Activated CD4-positive, alpha-beta T cell treated with anti-CD3 and anti-CD28 coated beads for 36 hours (primary cell): ENCODE measurements around the gene PAK1. TPM values are rescaled to one million over a fixed set of nuclear protein-coding genes. Genes with fewer than 3 reads are reported as not detected.

ENCODE experiments used
- ATAC-seq: fragments of 200-7000 bp; cut with Tn5 transposase; one replicate; pipeline ENCODE4 v1.10.0; 2021; ENCODE audit warnings: mild to moderate bottlenecking, moderate library complexity
- CTCF ChIA-PET: fragments of 350-600 bp; sonication (Branson Sonifier 250); formaldehyde crosslinking; loops from one replicate; lab custom pipeline; 2021; ENCODE audit warnings: antibody characterized with exemption; lab: Charles Lee
- POLR2A ChIA-PET: fragments of 350-600 bp; sonication (Branson Sonifier 250); formaldehyde crosslinking; loops from one replicate; lab custom pipeline; 2021; ENCODE audit warnings: antibody characterized with exemption, inconsistent platforms; lab: Charles Lee
- DNase-seq: peaks from one replicate; pipeline ENCODE4 v3.0.0-alpha.2; 2020
- H3K27ac Mint-ChIP-seq: one replicate; pipeline ENCODE4 v1.8.0; 2021; ENCODE audit warnings: mixed read lengths
- H3K27me3 Mint-ChIP-seq: one replicate; pipeline ENCODE4 v1.8.0; 2021; ENCODE audit warnings: mixed read lengths
- H3K36me3 Mint-ChIP-seq: one replicate; pipeline ENCODE4 v1.8.0; 2021; ENCODE audit warnings: low read depth, mixed read lengths
- H3K4me1 Mint-ChIP-seq: one replicate; pipeline ENCODE4 v1.8.0; 2021; ENCODE audit warnings: mixed read lengths
- H3K4me3 Mint-ChIP-seq: one replicate; pipeline ENCODE4 v1.8.0; 2021; ENCODE audit warnings: mild to moderate bottlenecking, moderate library complexity, mixed read lengths
- H3K9me3 Mint-ChIP-seq: one replicate; pipeline ENCODE4 v1.8.0; 2021; ENCODE audit warnings: low read depth, mixed read lengths
- intact Hi-C, 2 experiments: fragments of 100-400 bp; cut with DNase I in 1 of 2; cut with micrococcal nuclease in 1 of 2; formaldehyde crosslinking; loops; one replicate each; pipeline versions ENCODE4 v1.14.2 to v1.15.1; 2022 to 2024; cut with DNase I, micrococcal nuclease
- total RNA-seq, 2 experiments: library from RNA; stranded (reverse); gene quantifications; one replicate each; pipeline ENCODE4 v1.2.3, GENCODE V29; 2021

Gene PAK1
- total RNA-seq, 2 experiments from 2014 or later: 38.2 to 43.9 TPM

- intact Hi-C loops: no loop called here
- Mint-ChIP-seq H3K9me3 (no peaks in the 10 kb centered on the region), H3K36me3 (peaks cover 6% of the 10 kb centered on the region), H3K4me3 (no peak overlapping the region), H3K4me1 (peaks cover 16% of the 10 kb centered on the region), H3K27ac (no peak overlapping the region), H3K27me3 (no peaks in the 10 kb centered on the region)
- ChIA-PET POLR2A (no interaction called here), CTCF (no interaction called here)
- ATAC-seq (no peak), DNase-seq (no peak)
Measured at GRCh38 chr11:77402218-77402556, 71.7 kb downstream of the PAK1 start.

- CTCF ChIA-PET: interaction anchor here (0.9 kb wide), 1 partner anchor 319 kb away, joined by 4 read pairs; no protein-coding TSS in a partner anchor
- H3K27ac Mint-ChIP-seq: no peak overlapping the region
Measured at GRCh38 chr11:77401486-77402217, 72.2 kb downstream of the PAK1 start.

DNA sequence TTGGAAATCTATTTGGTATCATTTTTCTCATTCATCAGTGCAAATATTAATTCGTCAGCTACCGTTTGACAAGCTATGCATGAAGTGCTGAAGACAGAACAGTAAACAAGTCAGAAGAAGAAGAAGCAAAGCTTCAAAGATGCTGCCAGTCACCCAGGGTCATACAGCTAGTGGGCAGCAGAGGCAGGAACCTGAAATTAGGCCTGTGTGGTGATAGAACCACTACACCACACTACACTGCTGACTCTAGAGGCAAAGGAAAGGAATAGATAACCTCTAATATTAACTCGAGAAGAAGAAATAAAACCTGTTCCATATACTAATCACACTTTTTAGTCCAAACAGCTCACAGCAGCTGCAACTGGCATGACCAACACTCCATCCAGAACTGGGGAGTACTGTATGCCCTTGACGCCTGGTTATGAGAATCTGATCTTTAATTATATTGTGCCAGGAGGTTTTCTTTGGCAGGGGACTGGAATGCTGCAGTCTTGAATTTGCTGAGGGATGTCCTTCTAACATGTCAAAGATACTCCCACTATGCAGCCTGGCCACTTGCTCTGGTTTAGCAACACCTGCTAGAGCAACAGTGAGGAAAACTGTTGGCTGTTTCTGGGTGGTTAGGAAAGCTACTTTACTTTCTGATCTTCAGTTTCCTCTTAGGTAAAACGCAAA is 73.0 kb downstream of the PAK1 start:
- Mint-ChIP-seq H3K4me1 (peaks cover 16% of the 10 kb centered on the region), H3K27me3 (no peaks in the 10 kb centered on the region), H3K4me3 (no peak overlapping the region), H3K9me3 (no peaks in the 10 kb centered on the region), H3K36me3 (peaks cover 6% of the 10 kb centered on the region), H3K27ac (no peak overlapping the region)
- POLR2A ChIA-PET: no interaction called here
- intact Hi-C loops: no loop called here
- CTCF ChIA-PET: interaction anchor here (0.9 kb wide), 1 partner anchor 320 kb away, joined by 4 read pairs; no protein-coding TSS in a partner anchor
- ATAC-seq (no peak), DNase-seq (no peak)

More at GRCh38 chr11:77401486-77402217, 72.2 kb downstream of the PAK1 start:
- H3K36me3 Mint-ChIP-seq: peaks cover 6% of the 10 kb centered on the region
- intact Hi-C loops: no loop called here
- H3K27me3 Mint-ChIP-seq: no peaks in the 10 kb centered on the region
- no peaks in the 10 kb centered on the region for H3K9me3 Mint-ChIP-seq
- ATAC-seq: no peak
- H3K4me1 Mint-ChIP-seq: peaks cover 16% of the 10 kb centered on the region
- DNase-seq: no peak
- H3K4me3 Mint-ChIP-seq: no peak overlapping the region
- POLR2A ChIA-PET: no interaction called here

GRCh38 chr11:77400271-77400670 is 73.6 kb downstream of the PAK1 start:
- DNase-seq (no peak), ATAC-seq (no peak)
- Mint-ChIP-seq H3K27me3 (no peaks in the 10 kb centered on the region), H3K27ac (no peak overlapping the region), H3K36me3 (peaks cover 6% of the 10 kb centered on the region), H3K4me1 (peaks cover 16% of the 10 kb centered on the region), H3K4me3 (no peak overlapping the region), H3K9me3 (no peaks in the 10 kb centered on the region)
- ChIA-PET CTCF (no interaction called here), POLR2A (no interaction called here)
- intact Hi-C loops: no loop called here

- Mint-ChIP-seq H3K4me3 (no peak overlapping the region), H3K9me3 (no peaks in the 10 kb centered on the region), H3K36me3 (peaks cover 4% of the 10 kb centered on the region), H3K27me3 (no peaks in the 10 kb centered on the region), H3K27ac (no peak overlapping the region), H3K4me1 (peaks cover 10% of the 10 kb centered on the region)
- DNase-seq (no peak), ATAC-seq (no peak)
- POLR2A ChIA-PET: no interaction called here
- intact Hi-C loops: no loop called here
- CTCF ChIA-PET: no interaction called here
Measured at GRCh38 chr11:77397631-77398030, 76.3 kb downstream of the PAK1 start.

GRCh38 chr11:77396911-77397310 is 77.0 kb downstream of the PAK1 start:
- ChIA-PET CTCF (no interaction called here), POLR2A (no interaction called here)
- Mint-ChIP-seq H3K4me1 (peaks cover 5% of the 10 kb centered on the region), H3K4me3 (no peak overlapping the region), H3K27me3 (no peaks in the 10 kb centered on the region), H3K27ac (no peak overlapping the region), H3K36me3 (peaks cover 4% of the 10 kb centered on the region), H3K9me3 (no peaks in the 10 kb centered on the region)
- ATAC-seq (no peak), DNase-seq (no peak)
- intact Hi-C loops: no loop called here

GRCh38 chr11:77396305-77396704 is 77.6 kb downstream of the PAK1 start:
- CTCF ChIA-PET: no interaction called here
- intact Hi-C loops: no loop called here
- no peak for ATAC-seq

DNA sequence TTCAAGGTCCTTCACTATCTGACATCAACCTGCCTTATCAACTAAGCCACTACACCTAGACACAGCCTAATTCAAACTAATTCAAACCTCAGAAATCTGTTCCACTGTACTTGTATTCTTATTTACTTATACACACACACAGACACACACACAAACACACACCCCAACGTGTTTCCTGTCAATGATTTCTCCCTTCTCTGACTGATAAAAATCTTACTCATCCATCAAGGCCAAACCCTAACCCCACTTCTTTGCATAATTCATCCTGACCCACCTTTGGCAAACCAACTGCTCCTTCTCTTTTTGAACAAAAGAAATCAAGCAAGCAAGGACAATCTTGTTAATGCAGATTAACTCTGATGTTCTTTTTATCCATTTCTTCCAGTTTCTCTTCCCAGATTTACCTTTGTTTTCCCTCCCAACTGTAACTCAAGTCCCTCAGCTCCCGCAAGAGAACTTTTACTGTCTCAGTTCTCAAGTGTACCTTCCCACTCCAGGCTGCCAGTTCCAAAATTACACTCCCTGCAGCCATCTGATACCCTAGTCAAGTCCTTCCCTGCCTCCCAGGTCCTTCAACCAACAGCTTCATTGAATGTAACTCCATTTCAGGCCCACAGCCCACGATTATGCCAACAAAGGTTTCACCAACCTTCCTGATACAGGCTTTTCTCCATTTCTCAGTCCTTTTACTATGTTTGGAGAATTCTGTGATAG is 78.3 kb downstream of the PAK1 start:
- POLR2A ChIA-PET: no interaction called here
- peaks cover 7% of the 10 kb centered on the region for H3K36me3 Mint-ChIP-seq

More at GRCh38 chr11:77396305-77396704, 77.6 kb downstream of the PAK1 start:
- Mint-ChIP-seq H3K27ac (no peak overlapping the region), H3K27me3 (no peaks in the 10 kb centered on the region), H3K4me3 (no peak overlapping the region), H3K36me3 (peaks cover 4% of the 10 kb centered on the region), H3K9me3 (no peaks in the 10 kb centered on the region), H3K4me1 (peaks cover under 1% of the 10 kb centered on the region)
- POLR2A ChIA-PET: no interaction called here
- no peak for DNase-seq

GRCh38 chr11:77392842-77393241 is 81.1 kb downstream of the PAK1 start:
- ChIA-PET POLR2A (interaction anchor here (1.3 kb wide), 1 partner anchor 19 kb away, joined by 3 read pairs; no protein-coding TSS in a partner anchor), CTCF (no interaction called here)
- DNase-seq (no peak), ATAC-seq (no peak)
- H3K27ac Mint-ChIP-seq: no peak overlapping the region
- peaks cover 5% of the 10 kb centered on the region for H3K36me3 Mint-ChIP-seq
- intact Hi-C loops: no loop called here
- no peaks in the 10 kb centered on the region for H3K27me3 Mint-ChIP-seq
- no peaks in the 10 kb centered on the region for H3K4me1 Mint-ChIP-seq
- no peak overlapping the region for H3K4me3 Mint-ChIP-seq
- H3K9me3 Mint-ChIP-seq: no peaks in the 10 kb centered on the region

More for the DNA sequence above, 78.3 kb downstream of the PAK1 start:
- no peak overlapping the region for H3K4me3 Mint-ChIP-seq
- CTCF ChIA-PET: interaction anchor here (1.2 kb wide), 1 partner anchor 269 kb away, joined by 6 read pairs; no protein-coding TSS in a partner anchor
- DNase-seq (no peak), ATAC-seq (no peak)
- no peaks in the 10 kb centered on the region for H3K4me1 Mint-ChIP-seq
- intact Hi-C loops: no loop called here
- no peaks in the 10 kb centered on the region for H3K27me3 Mint-ChIP-seq
- no peaks in the 10 kb centered on the region for H3K9me3 Mint-ChIP-seq
- no peak overlapping the region for H3K27ac Mint-ChIP-seq

GRCh38 chr11:77387701-77388100 is 86.2 kb downstream of the PAK1 start:
- CTCF ChIA-PET: no interaction called here
- ATAC-seq: no peak
- Mint-ChIP-seq H3K36me3 (peaks cover 8% of the 10 kb centered on the region), H3K4me1 (no peaks in the 10 kb centered on the region), H3K9me3 (no peaks in the 10 kb centered on the region), H3K27ac (no peak overlapping the region), H3K4me3 (no peak overlapping the region), H3K27me3 (no peaks in the 10 kb centered on the region)
- POLR2A ChIA-PET: interaction anchor here (0.5 kb wide), 1 partner anchor 946 kb away, joined by 10 read pairs; no protein-coding TSS in a partner anchor
- DNase-seq: no peak
- intact Hi-C loops: no loop called here

- Mint-ChIP-seq H3K27ac (no peak overlapping the region), H3K27me3 (no peaks in the 10 kb centered on the region), H3K36me3 (peaks cover 8% of the 10 kb centered on the region), H3K4me3 (no peak overlapping the region), H3K9me3 (no peaks in the 10 kb centered on the region), H3K4me1 (no peaks in the 10 kb centered on the region)
- intact Hi-C loops: no loop called here
- ChIA-PET POLR2A (no interaction called here), CTCF (no interaction called here)
- ATAC-seq (no peak), DNase-seq (no peak)
Measured at GRCh38 chr11:77386178-77386577, 87.7 kb downstream of the PAK1 start.
